Measurements from ENCODE around the gene FREM3.
"Not testable (repeated sequence)": the region's sequence is repeated elsewhere in the genome, so short reads cannot be mapped to it uniquely, and the experiment has no call there.

FREM3 gene

DNA sequence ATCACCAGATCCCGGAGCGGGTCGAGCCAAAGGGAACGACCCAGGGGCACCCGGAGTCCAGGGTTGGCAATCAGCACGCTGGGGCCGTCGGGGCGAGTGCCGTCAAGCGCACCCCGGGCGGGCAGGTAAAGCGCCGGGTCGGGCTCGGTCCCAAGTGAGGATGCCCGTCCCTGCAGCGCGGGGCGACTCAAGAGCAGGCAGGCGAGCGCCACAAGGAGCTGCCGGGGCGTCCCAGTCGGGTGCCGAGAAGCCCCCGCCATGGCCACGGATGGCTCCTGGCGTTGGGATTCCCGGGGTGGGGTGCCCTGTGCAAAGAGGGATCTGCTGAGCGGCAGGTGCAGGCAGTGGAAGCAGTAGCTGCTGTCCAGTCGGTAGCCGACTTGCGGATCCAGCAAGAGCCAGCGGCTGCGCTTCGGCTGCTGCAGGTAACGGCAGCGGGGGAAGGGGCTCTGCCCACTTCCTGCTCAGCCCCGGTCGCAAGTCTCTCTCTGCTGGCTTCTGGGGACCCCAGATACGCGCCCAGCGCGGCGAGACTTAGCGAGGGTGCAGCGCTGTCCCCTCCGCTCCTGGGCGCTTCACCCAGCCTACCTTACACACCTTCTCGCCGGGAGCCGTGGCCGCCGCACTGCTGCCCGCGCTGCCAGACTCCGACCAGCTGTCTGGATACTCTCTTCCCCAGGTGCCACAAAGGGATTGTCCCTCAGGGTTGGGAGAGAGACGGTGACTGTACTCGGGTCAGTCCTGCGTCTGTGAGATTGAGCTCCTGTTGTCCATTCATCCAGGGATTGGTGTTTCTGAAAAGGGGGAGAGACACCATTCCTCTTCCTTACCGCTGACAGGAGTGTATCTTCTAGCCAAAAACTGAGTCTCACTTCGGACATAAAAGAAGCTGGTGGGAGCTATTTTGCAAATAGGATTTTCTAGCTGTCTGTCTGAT is at the start of gene FREM3:
Gene FREM3, minus strand, starts transcription at position 260 of the 937 bp plus-strand sequence. Its CDS starts 0 bp downstream, at position 260.
- no peak for DNase-seq (ENCODE audit: low read depth in 2 of 2)

GRCh38 chr4:143745874-143746273 is 45.4 kb upstream of the FREM3 start:
- no peak for DNase-seq (ENCODE audit: low read depth in 2 of 2)

DNA sequence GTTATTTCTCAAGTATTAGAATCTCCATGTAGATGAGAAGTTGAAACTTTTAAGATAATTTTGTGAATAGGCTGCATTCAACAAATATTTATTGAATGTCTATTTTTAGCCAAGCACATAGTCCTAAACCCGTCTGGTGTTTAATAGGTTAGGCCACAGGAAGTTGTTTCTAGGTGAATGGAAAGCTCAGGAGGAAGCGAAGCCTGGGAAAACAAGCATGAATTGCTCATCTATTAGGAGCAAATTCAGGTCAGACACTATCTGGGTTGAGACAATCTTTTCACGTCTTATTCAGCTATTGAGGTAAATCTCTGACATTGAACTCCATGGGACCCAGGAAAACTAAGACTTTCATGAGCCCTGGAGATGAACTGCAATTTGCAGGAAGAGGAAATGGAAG is 43.1 kb upstream of the FREM3 start:
- no peak for DNase-seq (ENCODE audit: low read depth in 2 of 2)

DNA sequence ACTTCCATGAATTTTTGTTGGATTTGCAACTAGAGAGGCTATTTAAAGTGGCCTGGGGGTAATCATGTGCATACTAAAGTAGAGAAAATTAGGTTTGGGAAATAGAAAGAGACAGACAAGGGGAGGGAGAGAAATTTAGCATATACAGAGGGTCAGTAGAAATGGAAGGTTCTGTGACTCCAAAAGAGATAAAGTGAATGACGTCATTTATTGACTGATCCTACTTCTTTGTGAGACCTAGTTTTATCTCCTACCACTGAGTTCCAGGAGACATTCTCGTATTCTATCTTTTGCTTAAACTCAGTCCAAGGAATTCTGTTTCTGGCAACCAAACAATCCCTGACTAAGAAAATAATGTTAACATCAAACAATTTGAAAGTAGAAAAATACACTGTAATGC is 42.4 kb upstream of the FREM3 start:
- no peak for DNase-seq (ENCODE audit: low read depth in 2 of 2)

GRCh38 chr4:143736861-143737260 is 36.4 kb upstream of the FREM3 start:
- DNase-seq (ENCODE audit: low read depth in 2 of 2): no peak

- DNase-seq (ENCODE audit: low read depth in 2 of 2): not testable (repeated sequence)
These were observed 35.6 kb upstream of the FREM3 start for GRCh38 chr4:143736061-143736460.

GRCh38 chr4:143728166-143728565 is 27.7 kb upstream of the FREM3 start:
- DNase-seq (ENCODE audit: low read depth in 2 of 2): no peak

- DNase-seq (ENCODE audit: low read depth in 2 of 2): no peak
These were observed 26.2 kb upstream of the FREM3 start for GRCh38 chr4:143726714-143727113.

- no peak for DNase-seq (ENCODE audit: low read depth in 2 of 2)
These were observed 20.8 kb upstream of the FREM3 start for GRCh38 chr4:143721317-143721716.

GRCh38 chr4:143718748-143719147 is 18.3 kb upstream of the FREM3 start:
- DNase-seq (ENCODE audit: low read depth in 2 of 2): not testable (repeated sequence)

DNA sequence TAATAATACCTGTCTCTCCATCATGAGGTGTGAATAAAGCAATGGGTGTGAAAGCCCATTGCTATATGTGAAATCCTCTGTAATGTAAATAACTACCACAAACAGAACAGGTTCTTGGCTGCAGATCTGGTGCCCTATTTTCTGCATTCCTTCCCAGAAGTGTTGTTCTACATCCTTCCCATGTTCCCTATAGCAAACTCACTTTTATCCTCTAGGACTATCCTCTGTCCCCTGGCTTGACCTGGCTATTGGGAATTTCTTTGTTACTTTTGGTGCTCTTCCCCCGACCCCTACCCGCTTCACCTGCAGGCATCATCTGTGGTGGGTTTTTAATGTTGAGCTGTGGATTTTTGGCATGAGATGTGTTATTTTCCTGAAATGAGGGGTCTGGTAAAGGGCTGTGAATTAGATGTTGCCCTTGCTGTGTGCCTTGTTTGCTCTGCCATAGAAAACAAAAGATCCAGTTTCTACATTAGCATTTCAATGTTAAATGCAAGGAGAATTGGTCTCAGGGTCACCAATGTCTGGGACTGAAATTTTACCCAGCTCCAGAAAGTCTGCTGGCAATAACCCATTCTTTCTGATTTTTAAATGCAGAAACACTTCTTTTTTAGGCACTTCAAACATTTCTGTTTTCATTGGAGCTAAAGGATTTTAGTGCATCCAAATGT is 13.6 kb upstream of the FREM3 start:
- no peak for DNase-seq (ENCODE audit: low read depth in 2 of 2)

- no peak for DNase-seq (ENCODE audit: low read depth in 2 of 2)
These were observed 13.1 kb upstream of the FREM3 start for GRCh38 chr4:143713553-143713952.

DNA sequence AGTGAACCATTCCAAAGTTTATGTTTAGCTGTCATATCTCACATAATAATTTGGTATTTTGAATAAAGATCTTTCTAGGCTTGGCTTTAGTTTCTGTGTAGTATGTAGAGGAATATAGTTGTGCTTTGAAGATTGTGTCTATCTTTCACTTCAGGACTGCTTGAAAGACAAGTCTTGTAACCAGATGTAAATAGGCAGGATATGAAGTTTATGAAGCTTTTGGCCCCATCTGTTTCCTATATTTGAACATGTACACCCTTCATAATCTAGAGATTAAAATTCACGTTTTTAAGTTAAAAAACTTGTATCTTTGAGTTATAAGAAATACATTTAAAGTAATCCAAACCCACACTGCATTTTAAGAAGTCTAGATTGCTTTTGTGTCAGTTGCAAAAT is 11.7 kb upstream of the FREM3 start:
- no peak for DNase-seq (ENCODE audit: low read depth in 2 of 2)

DNA sequence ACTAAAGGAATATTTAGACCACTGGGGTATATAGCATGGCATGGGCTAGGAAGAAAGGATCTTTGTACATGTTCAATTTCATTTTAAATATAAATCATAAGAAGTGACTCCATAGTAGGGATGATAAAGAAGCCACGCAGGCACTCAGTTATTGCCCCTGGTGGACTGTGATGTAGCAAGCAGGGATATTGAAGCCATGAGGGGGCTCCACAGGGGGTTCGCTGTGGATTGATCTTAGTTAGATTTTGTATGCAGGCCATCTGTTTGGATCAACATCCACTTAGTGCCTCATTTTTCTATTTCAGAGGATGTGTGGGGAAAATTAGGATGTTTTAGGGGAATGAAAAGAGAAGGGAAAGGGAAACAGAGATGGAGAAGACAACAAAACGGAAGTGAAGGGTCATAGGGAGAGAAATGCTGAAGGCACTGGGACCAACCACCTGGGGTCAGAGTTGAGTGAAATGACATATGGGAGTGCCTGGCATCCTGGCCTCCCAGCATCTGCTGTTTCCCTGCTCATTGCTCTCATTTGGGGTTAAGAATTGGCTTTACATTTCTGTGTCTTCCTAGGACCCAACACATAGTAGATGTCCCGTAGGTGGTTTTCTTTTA is 11.2 kb upstream of the FREM3 start:
- no peak for DNase-seq (ENCODE audit: low read depth in 2 of 2)

DNA sequence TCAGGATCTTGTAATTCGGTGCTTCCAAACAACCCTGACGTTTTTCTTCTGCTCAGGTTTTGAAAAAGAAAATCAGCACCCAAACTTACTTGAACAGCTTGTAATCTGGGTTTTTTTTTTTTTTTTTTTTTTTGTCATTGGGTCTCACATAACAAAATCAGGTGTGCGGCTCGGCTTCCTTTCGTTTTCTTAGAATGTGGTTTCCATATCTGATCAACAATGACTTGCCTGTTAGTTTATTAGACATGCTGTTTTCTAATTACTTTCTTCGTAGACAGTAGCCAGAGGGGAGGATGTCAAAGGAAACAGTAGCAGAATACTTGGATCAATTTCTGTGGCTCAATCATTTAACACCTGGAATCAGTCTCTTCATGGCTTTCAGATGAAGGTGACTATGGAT is 890 bp upstream of the FREM3 start:
- DNase-seq (ENCODE audit: low read depth in 2 of 2): no peak

DNA sequence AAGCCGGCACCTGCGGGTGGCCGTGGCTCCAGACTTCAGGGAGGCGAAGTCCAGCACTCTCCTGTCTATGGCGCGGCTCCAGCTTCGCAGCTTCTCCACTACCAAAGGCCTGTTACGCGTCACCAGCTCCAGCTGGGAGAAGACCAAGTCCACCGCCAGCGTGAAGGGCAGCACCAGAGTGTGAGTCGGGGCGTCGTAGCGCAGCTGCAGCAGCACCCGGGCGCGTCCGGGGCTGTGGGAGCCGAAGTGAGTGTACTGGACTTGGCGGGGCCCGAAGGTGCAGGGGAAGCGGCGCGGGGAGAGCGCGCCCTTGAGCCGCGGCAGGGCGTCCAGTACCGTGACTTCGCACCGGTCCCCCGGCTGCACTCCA is 444 bp downstream of the FREM3 start:
- DNase-seq (ENCODE audit: low read depth in 2 of 2): no peak

DNA sequence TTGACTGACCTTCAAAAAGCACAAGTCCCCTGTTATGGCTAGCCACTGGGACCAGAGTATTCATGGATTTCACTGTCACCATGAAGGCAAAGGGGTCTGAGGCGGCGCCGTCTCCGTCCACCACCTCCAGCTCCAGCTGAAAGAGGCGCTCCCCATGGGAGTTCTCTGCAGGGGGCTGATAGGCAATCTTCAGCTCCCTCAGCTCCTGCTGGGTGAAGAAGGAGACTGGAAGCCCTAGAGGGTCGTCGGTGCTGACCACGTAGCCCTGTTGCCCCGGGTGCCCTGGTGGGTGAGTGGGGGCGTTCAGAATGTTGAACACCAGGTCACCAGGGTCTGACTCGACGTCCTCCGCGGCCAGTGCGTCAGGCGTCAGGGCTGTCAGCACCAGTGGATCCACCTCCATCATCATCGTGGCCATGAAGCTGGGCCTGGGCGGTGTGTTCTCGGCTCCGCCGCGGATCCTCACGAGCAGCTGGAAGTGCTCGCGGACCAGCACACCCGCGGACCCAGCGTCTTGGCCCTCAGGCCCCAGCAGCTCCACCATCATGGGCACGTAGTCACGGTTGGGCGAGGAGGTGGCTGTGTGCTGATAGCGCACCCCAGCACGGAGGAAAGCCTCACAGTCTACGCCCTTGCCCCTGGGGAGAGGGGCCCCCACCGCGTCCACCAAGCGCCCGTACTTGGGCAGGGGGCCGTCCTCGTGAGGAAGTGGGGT is 987 bp downstream of the FREM3 start:
- no peak for DNase-seq (ENCODE audit: low read depth in 2 of 2)

- no peak for DNase-seq (ENCODE audit: low read depth in 2 of 2)
These were observed 6.6 kb downstream of the FREM3 start for GRCh38 chr4:143693856-143694255.

GRCh38 chr4:143692241-143692640 is 8.2 kb downstream of the FREM3 start:
- no peak for DNase-seq (ENCODE audit: low read depth in 2 of 2)

- DNase-seq (ENCODE audit: low read depth in 2 of 2): no peak
These were observed 21.0 kb downstream of the FREM3 start for GRCh38 chr4:143679434-143679833.

- DNase-seq (ENCODE audit: low read depth in 2 of 2): not testable (repeated sequence)
These were observed 26.8 kb downstream of the FREM3 start for GRCh38 chr4:143673629-143674028.

DNA sequence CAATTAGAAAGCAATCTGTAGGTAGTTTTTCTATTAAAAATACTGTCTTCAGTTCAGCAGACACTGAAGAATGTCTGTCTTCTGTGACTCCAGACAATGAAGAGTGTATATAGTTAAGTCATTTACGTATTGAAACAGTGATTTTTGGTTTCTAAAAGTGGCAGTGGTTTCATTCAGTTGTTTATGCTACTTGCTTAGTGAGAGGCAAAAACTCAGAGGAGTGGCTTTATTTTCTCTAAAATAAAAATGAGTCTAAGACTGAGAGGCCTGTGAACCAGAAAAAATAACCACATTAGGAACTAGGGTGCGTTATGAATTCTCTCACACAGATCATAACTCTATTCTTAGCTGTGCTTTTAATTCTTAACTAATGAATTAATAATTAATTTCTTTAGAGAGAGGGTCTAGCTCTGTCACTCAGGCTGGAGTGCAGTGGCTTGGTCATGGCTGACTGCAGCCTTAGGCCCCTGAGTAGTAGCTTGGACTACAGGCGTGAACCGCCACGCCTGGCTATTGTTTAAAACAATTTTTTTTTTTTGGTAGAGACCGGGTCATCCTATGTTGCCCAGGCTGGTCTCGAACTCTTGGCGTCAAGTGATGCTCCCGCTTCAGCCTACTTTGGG is 31.4 kb downstream of the FREM3 start:
- DNase-seq (ENCODE audit: low read depth in 2 of 2): no peak

Measured in activated CD4-positive, alpha-beta T cell treated with anti-CD3 and anti-CD28 coated beads for 24 hours (primary cell).